Glomerular visceral epithelial cell (primary cell): ENCODE results near the gene TSEN2.
"Not testable (repeated sequence)": the region's sequence is repeated elsewhere in the genome, so short reads cannot be mapped to it uniquely, and the experiment has no call there.

Source experiments
- DNase-seq: peaks from one replicate; pipeline ENCODE4 v3.0.0-alpha.2; 2016; ENCODE audit errors: extremely low spot score

TSEN2 gene

GRCh38 chr3:12472000-12472610 is 12.2 kb upstream of the TSEN2 start:
- no peak for DNase-seq

- DNase-seq = no peak
Measured at GRCh38 chr3:12472796-12473195, 11.5 kb upstream of the TSEN2 start.

GRCh38 chr3:12473511-12473910 is 10.8 kb upstream of the TSEN2 start:
- no peak for DNase-seq

DNA sequence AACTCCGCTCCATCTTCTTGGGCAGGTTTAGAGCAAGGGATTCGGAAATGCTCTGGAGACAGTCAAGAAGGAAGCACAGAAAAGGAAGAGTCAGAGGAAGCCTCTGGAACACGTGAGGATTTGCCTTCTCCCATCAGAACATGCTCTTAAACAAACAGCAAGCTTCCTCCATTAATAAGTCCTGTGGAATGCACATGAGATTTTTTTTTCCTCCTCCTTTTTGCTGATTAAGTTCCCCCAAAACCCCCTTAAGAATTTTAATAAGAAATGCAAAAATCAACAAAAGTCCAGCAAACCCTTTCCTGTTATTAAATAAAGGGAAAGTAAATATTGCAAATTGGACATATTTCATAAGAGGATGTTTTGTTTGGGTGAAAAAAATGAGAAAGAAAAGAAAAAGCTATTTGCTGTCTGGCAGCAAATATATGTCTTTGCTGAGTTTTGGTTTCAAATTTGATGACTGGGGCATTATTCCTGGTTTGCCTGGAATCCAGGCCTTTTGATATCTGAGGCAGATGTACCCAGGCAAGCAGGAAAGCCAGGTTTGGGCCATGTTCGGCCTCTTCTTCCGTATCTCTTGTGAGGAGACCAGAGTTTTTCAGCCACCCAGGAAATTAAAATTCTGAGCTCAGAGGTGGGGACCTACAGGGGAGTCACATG is 7.9 kb upstream of the TSEN2 start:
- no peak for DNase-seq

- no peak for DNase-seq
Measured at GRCh38 chr3:12477256-12477655, 7.0 kb upstream of the TSEN2 start.

GRCh38 chr3:12478326-12478725 is 6.0 kb upstream of the TSEN2 start:
- no peak for DNase-seq

GRCh38 chr3:12479198-12479597 is 5.1 kb upstream of the TSEN2 start:
- DNase-seq = not testable (repeated sequence)

- DNase-seq = peak; percentile 48
Measured at GRCh38 chr3:12479919-12480427, 4.3 kb upstream of the TSEN2 start.

DNA sequence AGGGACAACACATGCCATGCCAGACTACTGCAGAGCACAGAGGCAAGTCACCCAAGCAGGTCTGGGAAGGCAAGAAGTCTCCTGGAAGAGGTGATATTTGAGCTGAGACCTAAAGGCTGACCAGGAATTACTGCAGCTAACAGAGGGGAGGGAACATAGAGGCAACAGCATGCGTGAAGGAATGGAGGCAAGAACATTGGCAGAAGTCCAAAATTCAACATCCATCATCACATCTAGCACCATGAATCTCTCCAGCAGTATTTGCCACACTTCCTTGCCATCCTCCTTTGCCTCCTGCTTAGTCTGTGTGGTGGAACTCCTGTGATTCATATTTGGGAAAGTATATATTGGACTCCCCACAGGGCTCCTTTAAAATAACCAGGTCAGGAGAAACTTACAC is 870 bp upstream of the TSEN2 start:
- peak; percentile 28 for DNase-seq

DNA sequence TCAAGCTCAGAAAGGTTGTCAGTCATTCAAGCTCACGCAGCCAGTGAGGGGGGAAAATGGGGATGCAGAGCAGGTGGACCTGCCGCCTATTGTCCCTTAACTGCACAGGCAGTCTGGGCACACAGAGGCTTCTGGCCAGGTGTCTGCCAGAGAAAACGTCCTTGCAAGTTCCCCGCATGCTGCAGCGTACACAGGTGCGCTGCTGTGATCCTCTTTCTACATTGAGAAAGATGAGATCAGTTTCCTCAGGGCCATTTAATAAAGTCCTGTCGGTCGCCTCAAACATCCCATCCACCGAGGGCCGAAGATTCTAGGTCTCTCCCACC is 445 bp upstream of the TSEN2 start:
- DNase-seq = no peak

GRCh38 chr3:12484983-12485327 is 675 bp downstream of the TSEN2 start:
- DNase-seq = no peak

DNA sequence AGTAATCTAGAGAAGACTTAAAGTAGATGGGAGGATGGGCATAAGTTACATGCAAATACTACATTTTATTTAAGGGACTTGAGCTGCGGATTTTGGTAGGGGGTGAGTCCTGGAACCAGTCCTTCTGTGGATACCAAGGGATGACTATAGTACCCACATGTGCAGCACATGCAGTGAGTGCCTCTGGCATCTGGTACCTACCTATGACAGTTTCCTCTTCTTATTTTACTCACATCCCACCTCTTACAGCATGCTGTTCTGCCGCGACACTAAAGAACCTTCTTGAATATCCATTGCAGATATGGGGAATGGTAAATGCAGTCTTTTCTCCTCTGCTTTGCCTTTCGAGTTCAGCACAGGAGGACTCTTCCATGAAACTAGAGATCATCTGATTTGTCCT is 1.7 kb downstream of the TSEN2 start:
- no peak for DNase-seq

DNA sequence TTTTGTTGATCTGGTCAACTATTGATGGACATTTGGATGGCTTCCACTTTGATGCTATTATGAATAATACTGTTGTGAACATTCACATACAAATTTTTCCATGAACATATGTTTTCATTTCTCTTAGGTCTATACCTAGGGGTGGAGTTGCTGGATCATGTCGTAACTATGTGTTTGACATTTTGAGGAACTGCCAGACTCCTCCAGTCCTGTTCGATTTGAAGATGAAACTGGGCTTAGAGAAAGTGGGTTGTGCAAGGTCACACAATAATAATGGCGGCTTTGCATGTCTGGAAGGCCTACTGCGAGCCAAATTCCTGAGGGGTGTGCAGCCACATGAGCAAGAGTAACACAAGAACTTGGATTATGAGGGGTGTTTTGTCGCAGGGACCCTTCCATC is 2.6 kb downstream of the TSEN2 start:
- no peak for DNase-seq

- no peak for DNase-seq
Measured at GRCh38 chr3:12487336-12487735, 3.1 kb downstream of the TSEN2 start.

- DNase-seq = no peak
Measured at GRCh38 chr3:12487786-12488185, 3.5 kb downstream of the TSEN2 start.

- DNase-seq = no peak
Measured at GRCh38 chr3:12489368-12489767, 5.1 kb downstream of the TSEN2 start.

DNA sequence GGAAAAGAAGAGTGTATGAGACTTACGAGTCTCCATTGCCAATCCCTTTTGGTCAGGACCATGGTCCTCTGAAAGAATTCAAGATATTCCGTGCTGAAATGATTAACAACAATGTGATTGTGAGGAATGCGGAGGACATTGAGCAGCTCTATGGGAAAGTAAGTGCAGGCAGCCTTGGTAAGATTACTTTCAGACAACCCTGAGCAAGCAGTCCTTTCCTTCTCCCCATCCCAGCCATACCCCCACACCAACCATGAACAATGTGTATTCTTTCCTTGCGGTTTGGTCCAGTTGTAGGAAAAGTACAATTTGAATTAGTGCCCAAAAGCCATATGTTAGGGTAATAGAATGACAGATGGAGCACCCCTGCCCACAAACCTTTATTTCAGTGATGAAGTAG is 5.6 kb downstream of the TSEN2 start:
- peak; percentile 39 for DNase-seq

DNA sequence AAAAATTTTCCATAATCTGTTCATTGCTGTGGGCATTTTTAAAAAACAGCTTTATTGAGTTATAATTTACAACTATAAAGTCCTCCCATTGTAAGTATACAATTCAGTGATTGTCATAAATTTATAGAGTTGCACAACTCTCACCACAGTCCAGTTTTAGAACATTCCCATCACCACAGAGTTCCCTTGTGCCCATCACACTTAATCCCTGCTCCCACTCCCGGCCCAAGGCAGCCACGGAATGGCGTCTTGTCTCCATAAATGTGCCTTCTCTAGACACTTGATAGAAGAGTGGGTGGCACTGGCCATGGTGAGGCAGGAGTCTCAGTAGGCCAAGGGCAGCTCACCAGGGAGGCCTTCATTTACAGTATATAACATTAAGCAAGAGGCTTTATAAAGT is 6.3 kb downstream of the TSEN2 start:
- DNase-seq = no peak

DNA sequence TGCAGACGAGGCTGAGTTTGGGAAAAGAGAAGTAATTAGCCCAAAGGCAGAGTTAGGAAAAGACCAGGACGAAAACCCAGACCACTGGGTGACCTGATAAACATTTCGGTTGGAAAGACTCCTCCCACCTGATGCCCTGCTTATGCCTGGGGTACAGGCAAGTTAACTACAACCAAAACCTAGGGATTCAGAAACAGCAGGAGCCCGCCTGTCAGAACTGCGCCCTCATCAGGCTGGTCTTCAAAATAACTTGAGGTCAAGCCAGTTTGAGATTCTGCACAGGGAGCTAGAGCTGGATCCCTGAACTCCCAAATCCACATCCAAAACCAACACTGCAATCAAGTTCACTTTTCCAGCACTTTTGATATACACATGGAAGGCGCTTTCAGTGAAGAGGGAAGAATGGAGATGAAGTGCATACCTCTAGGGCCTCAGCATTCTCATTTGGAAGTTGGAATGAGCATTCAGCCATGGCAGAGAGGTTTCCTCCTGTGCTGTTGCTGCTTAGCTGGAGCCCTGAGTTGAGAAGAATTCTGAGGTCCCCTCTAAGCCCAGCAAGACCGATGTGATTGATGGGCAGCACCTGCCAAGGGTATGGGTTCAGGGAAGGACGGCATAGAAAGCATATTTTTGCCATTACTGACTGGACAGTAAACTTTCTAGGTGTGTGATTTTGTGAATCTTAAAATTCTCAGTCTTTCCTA is 11.6 kb downstream of the TSEN2 start:
- DNase-seq = no peak

GRCh38 chr3:12496453-12496761 is 12.1 kb downstream of the TSEN2 start:
- DNase-seq = no peak

- no peak for DNase-seq
Measured at GRCh38 chr3:12499474-12499873, 15.2 kb downstream of the TSEN2 start.

DNA sequence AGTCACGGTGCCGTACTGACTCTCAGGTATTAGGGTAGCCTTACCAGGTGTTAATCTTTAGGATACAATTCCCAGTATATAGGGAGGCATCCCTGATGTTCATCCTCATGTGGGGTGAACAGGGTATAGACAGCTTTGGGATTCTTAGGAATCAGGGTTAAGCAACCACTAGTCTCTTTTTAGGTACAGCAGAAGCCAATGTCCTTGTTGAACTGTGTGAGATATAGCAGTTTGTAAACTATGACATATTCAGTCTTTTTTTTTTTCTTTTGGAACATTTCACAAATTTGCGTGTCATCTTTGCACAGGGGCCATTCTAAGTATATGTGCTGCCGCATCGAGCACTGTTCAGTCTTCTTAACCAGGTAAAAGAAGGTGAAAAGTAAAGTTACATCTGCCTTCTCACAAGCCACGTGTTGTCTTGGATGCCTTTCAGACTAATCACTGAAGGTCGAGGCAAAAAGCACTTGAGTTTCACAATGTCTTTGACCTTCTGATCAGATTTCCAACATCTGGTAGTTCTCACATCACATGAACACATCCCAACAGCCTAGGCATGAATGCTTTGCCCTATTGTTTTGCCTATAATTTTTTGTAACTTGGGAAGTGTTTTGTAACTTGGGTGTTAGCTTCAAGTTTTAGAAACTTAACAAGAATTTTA is 17.2 kb downstream of the TSEN2 start:
- DNase-seq = no peak
